Left ventricle myocardium inferior (tissue), 1 donor: Measurements from ENCODE around the gene ANKRD40. TPM values are rescaled to one million over a fixed set of nuclear protein-coding genes. Genes with fewer than 3 reads are reported as not detected.
A peak's percentile ranks its signal among the peaks of the same experiment; 100 is the strongest.

Source experiments
- DNase-seq: peaks from one replicate; pipeline ENCODE4 v3.0.0-alpha.2; 2020
- H3K27ac ChIP-seq: fragments of 200-600 bp; replicated peaks from 2 replicates; pipeline ENCODE4 v1.8.0; 2021
- H3K27me3 ChIP-seq: fragments of 200-600 bp; 2 replicates; pipeline ENCODE4 v1.8.0; 2021; ENCODE audit warnings: low read depth
- H3K36me3 ChIP-seq: fragments of 200-600 bp; 2 replicates; pipeline ENCODE4 v1.8.0; 2021
- H3K4me1 ChIP-seq: fragments of 200-600 bp; 2 replicates; pipeline ENCODE4 v1.8.0; 2021
- H3K4me3 ChIP-seq: fragments of 200-600 bp; 2 replicates; pipeline ENCODE4 v1.8.0; 2021; ENCODE audit warnings: mild to moderate bottlenecking, moderate library complexity
- H3K9me3 ChIP-seq: fragments of 200-600 bp; replicated peaks from 2 replicates; pipeline ENCODE4 v1.8.0; 2021
- CTCF ChIP-seq: fragments of 200-600 bp; IDR thresholded peaks from 2 replicates; pipeline ENCODE4 v1.8.0; 2021; ENCODE audit warnings: antibody characterized with exemption, mild to moderate bottlenecking, borderline replicate concordance
- intact Hi-C: fragments of 100-400 bp; cut with micrococcal nuclease; formaldehyde crosslinking; loops from one replicate; pipeline ENCODE4 v1.11.0; 2022
- total RNA-seq: library from RNA; stranded (reverse); fragmentation: NEBNext Ultra II Directional; extraction: Animal tissue kit (Norgen Biotek cat#: 25700); gene quantifications from one replicate; pipeline ENCODE4 v1.2.1, GENCODE V29; 2021
- donor health status: DM: no; HTN: yes; CAD: no; lungs with severe emphysema.

Gene ANKRD40
- total RNA-seq, 1 donor from 2014 or later, result 53.1 TPM

GRCh38 chr17:50696365-50696879, 11.3 kb downstream of the ANKRD40 start:
- H3K27ac ChIP-seq, result peak overlapping the region; percentile 2
- no peak for TF ChIP-seq CTCF
- H3K9me3 ChIP-seq, result no peaks in the 10 kb centered on the region
- peaks cover 84% of the 10 kb centered on the region for H3K36me3 ChIP-seq
- no peak for DNase-seq
- intact Hi-C loops, result loop anchor here (10.0 kb wide), 1 partner anchor 142 kb away; no protein-coding TSS in a partner anchor
- no peak overlapping the region for H3K4me3 ChIP-seq
- no peaks in the 10 kb centered on the region for H3K27me3 ChIP-seq
- peaks cover 47% of the 10 kb centered on the region for H3K4me1 ChIP-seq

GRCh38 chr17:50693036-50693682, 14.6 kb downstream of the ANKRD40 start:
- H3K4me1 ChIP-seq, result peaks cover 49% of the 10 kb centered on the region
- H3K27me3 ChIP-seq, result no peaks in the 10 kb centered on the region
- H3K4me3 ChIP-seq, result no peak overlapping the region
- H3K36me3 ChIP-seq, result peaks cover 59% of the 10 kb centered on the region
- H3K27ac ChIP-seq, result no peak overlapping the region
- TF ChIP-seq CTCF, result no peak
- intact Hi-C loops, result loop anchor here (10.0 kb wide), 1 partner anchor 138 kb away; no protein-coding TSS in a partner anchor
- H3K9me3 ChIP-seq, result no peaks in the 10 kb centered on the region
- no peak for DNase-seq

- Histone ChIP-seq H3K27me3 (no peaks in the 10 kb centered on the region), H3K36me3 (peaks cover 53% of the 10 kb centered on the region), H3K4me3 (no peak overlapping the region), H3K27ac (no peak overlapping the region), H3K4me1 (peaks cover 47% of the 10 kb centered on the region), H3K9me3 (no peaks in the 10 kb centered on the region)
- intact Hi-C loops, result loop anchor here (10.0 kb wide), 1 partner anchor 138 kb away; no protein-coding TSS in a partner anchor
- no peak for DNase-seq
- TF ChIP-seq CTCF, result no peak
These were observed 15.2 kb downstream of the ANKRD40 start for GRCh38 chr17:50692448-50693035.

DNA sequence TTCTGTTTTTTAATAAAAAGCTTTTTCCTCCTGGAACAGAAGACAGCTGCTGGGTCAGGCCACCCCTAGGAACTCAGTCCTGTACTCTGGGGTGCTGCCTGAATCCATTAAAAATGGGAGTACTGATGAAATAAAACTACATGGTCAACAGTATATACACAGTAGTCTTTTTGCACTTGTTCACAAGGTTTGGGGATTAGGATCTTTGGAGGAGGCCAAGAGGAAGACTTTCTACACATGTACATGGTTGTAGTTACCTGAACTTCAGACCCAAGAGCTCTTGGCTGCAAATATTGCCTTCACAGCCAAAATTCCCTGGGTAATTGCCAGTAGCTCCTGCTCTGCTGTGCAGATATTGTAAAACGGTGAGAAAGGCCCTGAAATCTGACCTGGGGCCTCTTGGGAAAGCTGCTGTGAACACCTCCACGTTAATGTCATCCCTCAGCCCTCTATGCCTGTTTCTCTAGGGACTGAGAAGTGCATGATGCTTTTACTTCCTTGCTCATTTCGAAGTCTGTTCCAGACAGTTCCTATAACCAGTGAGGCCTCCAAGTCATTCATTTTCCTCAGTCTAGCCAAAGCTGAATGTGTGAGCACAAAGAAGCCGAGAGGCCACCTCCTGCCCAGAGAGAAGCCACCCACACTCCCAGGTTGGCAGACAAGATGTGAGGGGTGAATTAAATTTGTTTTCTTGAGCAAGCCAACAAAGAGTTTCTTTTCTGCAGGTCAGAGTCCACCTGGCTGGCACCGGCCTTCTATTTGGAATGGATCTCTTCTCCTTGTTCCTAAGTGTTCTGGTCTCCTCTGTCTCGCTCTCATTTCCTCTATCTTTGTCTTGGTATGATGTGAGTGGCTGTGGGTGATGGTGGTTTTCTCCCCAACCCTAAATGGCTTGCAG, 15.9 kb downstream of the ANKRD40 start:
- no peak for DNase-seq
- no peak overlapping the region for H3K4me3 ChIP-seq
- H3K4me1 ChIP-seq, result peaks cover 46% of the 10 kb centered on the region
- TF ChIP-seq CTCF, result no peak
- no peaks in the 10 kb centered on the region for H3K27me3 ChIP-seq
- intact Hi-C loops, result loop anchor here (10.0 kb wide), 1 partner anchor 137 kb away; no protein-coding TSS in a partner anchor
- H3K9me3 ChIP-seq, result no peaks in the 10 kb centered on the region
- no peak overlapping the region for H3K27ac ChIP-seq
- H3K36me3 ChIP-seq, result peaks cover 46% of the 10 kb centered on the region

GRCh38 chr17:50690887-50691549, 16.7 kb downstream of the ANKRD40 start:
- no peak overlapping the region for H3K27ac ChIP-seq
- intact Hi-C loops, result loop anchor here (10.0 kb wide), 1 partner anchor 136 kb away; no protein-coding TSS in a partner anchor
- TF ChIP-seq CTCF, result no peak
- H3K4me3 ChIP-seq, result no peak overlapping the region
- peaks cover 44% of the 10 kb centered on the region for H3K4me1 ChIP-seq
- no peak for DNase-seq
- H3K9me3 ChIP-seq, result no peaks in the 10 kb centered on the region
- peaks cover 38% of the 10 kb centered on the region for H3K36me3 ChIP-seq
- no peaks in the 10 kb centered on the region for H3K27me3 ChIP-seq
